Endothelial cell of umbilical vein (primary cell): ENCODE measurements around the gene PCTP.

Experiments
- FOS ChIP-seq: IDR thresholded peaks from 2 replicates; pipeline ENCODE4 v1.6.1; 2011; ENCODE audit warnings: mild to moderate bottlenecking, low read length, moderate library complexity, borderline replicate concordance; ENCODE audit not compliant: insufficient read depth
- TF ChIP-seq, protein P1 (sequence below), 2 donors: IDR thresholded peaks; 1 replicate in 1 of 2; 2 replicates in 1 of 2; pipeline ENCODE4 v1.5.1; 2011; ENCODE audit warnings: low read length in 2 of 2, mild to moderate bottlenecking in 2 of 2, moderate library complexity in 2 of 2, control low read depth in 1 of 2, inconsistent platforms in 1 of 2, low read depth in 1 of 2; ENCODE audit not compliant: insufficient read depth in 1 of 2; ENCODE audit errors: extremely low read depth in 1 of 2

- TF ChIP-seq FOS, result no peak
- TF ChIP-seq, protein P1, sequence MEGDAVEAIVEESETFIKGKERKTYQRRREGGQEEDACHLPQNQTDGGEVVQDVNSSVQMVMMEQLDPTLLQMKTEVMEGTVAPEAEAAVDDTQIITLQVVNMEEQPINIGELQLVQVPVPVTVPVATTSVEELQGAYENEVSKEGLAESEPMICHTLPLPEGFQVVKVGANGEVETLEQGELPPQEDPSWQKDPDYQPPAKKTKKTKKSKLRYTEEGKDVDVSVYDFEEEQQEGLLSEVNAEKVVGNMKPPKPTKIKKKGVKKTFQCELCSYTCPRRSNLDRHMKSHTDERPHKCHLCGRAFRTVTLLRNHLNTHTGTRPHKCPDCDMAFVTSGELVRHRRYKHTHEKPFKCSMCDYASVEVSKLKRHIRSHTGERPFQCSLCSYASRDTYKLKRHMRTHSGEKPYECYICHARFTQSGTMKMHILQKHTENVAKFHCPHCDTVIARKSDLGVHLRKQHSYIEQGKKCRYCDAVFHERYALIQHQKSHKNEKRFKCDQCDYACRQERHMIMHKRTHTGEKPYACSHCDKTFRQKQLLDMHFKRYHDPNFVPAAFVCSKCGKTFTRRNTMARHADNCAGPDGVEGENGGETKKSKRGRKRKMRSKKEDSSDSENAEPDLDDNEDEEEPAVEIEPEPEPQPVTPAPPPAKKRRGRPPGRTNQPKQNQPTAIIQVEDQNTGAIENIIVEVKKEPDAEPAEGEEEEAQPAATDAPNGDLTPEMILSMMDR (IDR thresholded peaks at IDR 0.05; ENCODE audit: extremely low read depth in 1 of 2, insufficient read depth in 1 of 2, low read depth in 1 of 2, low read length in 2 of 2), result no peak
Measured at GRCh38 chr17:55745258-55745657, 5.6 kb upstream of the PCTP start.
